ENCODE measurements around the gene HSPB9. TPM values are rescaled to one million over a fixed set of nuclear protein-coding genes. Genes with fewer than 3 reads are reported as not detected.

HSPB9 gene
- total RNA-seq, 1 donor, result not detected

- TF ChIP-seq CTCF (IDR thresholded peaks at IDR 0.05; ENCODE audit: insufficient read depth, low read depth, low read length), result no peak
- DNase-seq (ENCODE audit: low read depth), result no peak
- H3K4me3 ChIP-seq (ENCODE audit: low read depth, low read length), result no peak overlapping the region
Observed at GRCh38 chr17:42146911-42147607, 24.5 kb downstream of the HSPB9 start.

- DNase-seq (ENCODE audit: low read depth), result peak; percentile 59
- H3K4me3 ChIP-seq (ENCODE audit: low read depth, low read length), result peak overlapping the region; percentile 96
- no peak for TF ChIP-seq CTCF (IDR thresholded peaks at IDR 0.05; ENCODE audit: insufficient read depth, low read depth, low read length)
Observed at GRCh38 chr17:42153919-42154742, 31.5 kb downstream of the HSPB9 start.

DNA sequence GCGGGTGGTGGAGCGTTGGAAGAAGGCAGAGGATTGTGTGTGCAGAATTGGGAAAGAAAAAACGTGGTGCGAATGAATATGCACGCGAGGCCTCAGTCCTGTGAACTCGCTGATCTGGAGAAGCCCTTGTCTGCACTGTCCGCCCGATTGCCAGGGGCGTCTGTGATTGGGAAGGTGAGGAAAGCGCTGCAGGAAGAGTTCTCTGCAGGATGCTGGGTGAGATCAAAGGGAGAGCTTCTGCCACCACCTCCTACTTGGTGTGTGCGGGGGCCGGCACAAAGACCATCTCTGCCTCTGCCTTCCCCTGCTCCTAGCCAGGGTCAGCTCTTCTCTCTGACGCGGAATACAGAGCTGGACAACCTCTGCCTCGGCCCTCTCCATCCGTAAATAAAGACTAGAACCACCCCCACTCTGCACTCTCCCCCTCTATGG, 33.0 kb downstream of the HSPB9 start:
- H3K4me3 ChIP-seq (ENCODE audit: low read depth, low read length), result peak overlapping the region; percentile 96
- no peak for TF ChIP-seq CTCF (IDR thresholded peaks at IDR 0.05; ENCODE audit: insufficient read depth, low read depth, low read length)
- no peak for DNase-seq (ENCODE audit: low read depth)

- H3K4me3 ChIP-seq (ENCODE audit: low read depth, low read length), result no peak overlapping the region
- no peak for DNase-seq (ENCODE audit: low read depth)
- TF ChIP-seq CTCF (IDR thresholded peaks at IDR 0.05; ENCODE audit: insufficient read depth, low read depth, low read length), result no peak
Observed at GRCh38 chr17:42159796-42160530, 37.4 kb downstream of the HSPB9 start.

DNA sequence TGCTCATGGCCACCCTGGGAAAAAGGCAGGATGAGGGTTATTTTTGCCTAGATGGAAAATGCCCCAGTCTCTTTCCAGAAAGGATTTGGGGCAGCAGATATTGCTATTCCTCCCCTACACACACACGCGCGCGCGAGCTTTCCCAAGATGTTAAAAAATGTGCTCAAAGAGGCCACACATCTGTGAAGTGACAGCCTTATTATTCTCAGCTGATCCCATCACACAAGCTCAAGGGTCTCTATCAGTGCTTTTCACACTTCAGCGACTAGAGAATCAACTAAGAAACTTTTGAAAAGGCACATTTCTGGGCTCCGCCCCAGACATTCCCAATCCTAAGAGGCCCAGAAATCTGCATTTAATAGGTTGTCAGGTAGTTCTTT, 37.9 kb downstream of the HSPB9 start:
- DNase-seq (ENCODE audit: low read depth), result no peak
- no peak for TF ChIP-seq CTCF (IDR thresholded peaks at IDR 0.05; ENCODE audit: insufficient read depth, low read depth, low read length)
- no peak overlapping the region for H3K4me3 ChIP-seq (ENCODE audit: low read depth, low read length)

DNA sequence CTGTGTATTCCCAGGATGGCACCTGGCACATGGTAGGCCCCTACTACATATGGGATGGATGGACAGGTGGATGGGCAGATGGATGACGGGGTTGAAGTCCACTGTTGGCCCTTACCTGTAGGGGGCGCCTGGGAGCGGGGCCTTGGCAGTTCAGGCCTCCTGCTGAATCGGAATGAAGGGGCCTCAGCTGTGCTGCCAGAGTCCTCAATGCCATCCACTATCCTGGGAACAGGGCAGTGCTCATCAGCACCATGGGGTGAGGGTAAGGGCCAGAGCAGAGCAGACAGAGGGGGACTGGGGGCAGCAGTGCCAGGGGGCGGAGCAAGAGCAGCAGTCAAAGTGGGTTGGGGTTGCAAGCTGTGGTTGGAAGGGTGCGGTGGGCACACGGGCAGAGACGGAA, 40.5 kb downstream of the HSPB9 start:
- DNase-seq (ENCODE audit: low read depth), result no peak
- TF ChIP-seq CTCF (IDR thresholded peaks at IDR 0.05; ENCODE audit: insufficient read depth, low read depth, low read length), result peak; percentile 41
- no peak overlapping the region for H3K4me3 ChIP-seq (ENCODE audit: low read depth, low read length)

Measured in fibroblast of villous mesenchyme (primary cell).